Measurements from ENCODE around the gene NANS. TPM values are rescaled to one million over a fixed set of nuclear protein-coding genes. Genes with fewer than 3 reads are reported as not detected.

Gene NANS
- total RNA-seq, 2 experiments from 2014 or later: 45.9 to 47.7 TPM

DNA sequence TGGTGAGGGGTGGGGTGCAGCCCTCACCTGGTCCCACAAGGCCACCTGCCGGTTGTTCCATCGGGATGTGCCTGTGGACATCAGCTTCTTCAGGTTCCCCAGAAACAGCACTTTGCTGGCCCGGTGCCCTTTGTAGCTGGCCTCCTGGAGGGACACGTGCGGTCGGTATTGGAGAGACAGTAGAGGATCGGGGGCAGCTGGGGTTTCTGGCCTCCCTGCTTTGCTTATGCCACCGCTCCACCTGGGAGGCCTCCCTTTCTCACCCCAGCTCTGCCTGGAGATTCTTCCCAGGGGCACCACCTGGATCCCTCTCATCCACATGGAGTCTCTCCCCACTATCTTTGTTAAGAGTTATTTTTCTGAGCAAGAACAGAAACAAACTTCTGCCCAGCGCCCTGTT lies 75.6 kb downstream of the NANS start:
- DNase-seq (no peak), ATAC-seq (no peak)
- CTCF ChIA-PET: interaction anchor here (0.6 to 1.4 kb wide), 2 partner anchors 10 to 109 kb away, joined by 3 read pairs; no protein-coding TSS in a partner anchor
- intact Hi-C loops (cut with DNase I, micrococcal nuclease): no loop called here
- H3K36me3 Mint-ChIP-seq (ENCODE audit: low read depth): no peaks in the 10 kb centered on the region
- H3K9me3 Mint-ChIP-seq (ENCODE audit: low read depth): no peaks in the 10 kb centered on the region
- H3K27me3 Mint-ChIP-seq: no peaks in the 10 kb centered on the region
- H3K27ac Mint-ChIP-seq: no peak overlapping the region
- no peak overlapping the region for H3K4me3 Mint-ChIP-seq
- POLR2A ChIA-PET: no interaction called here
- H3K4me1 Mint-ChIP-seq: no peaks in the 10 kb centered on the region

Other genes starting within 250 kb of the NANS start
- under 1 TPM; 0.07 TPM for gene FOXE1, start 203.5 kb upstream of the NANS start, total RNA-seq
- gene TRMO, start 134.2 kb upstream of the NANS start, total RNA-seq: 10 to 100 TPM; 13.9 to 20.7 TPM
- gene HEMGN, start 118.6 kb upstream of the NANS start, total RNA-seq: 1 to 10 TPM; 1.5 to 2.9 TPM
- 100 to 1,000 TPM; 367 to 440 TPM for gene ANP32B, start 73.4 kb upstream of the NANS start, total RNA-seq
- 10 to 100 TPM; 54.6 to 59.6 TPM for gene TRIM14, start 62.5 kb downstream of the NANS start, total RNA-seq
- gene CORO2A, start 135.9 kb downstream of the NANS start, total RNA-seq: 10 to 100 TPM in 1 of 2 experiments, 1 to 10 TPM in 1; 9.7 to 10.3 TPM
- gene TBC1D2, start 198.9 kb downstream of the NANS start, total RNA-seq: 1 to 10 TPM; 2.8 to 3.2 TPM